ENCODE data around the gene MROH2A.

The MROH2A gene

DNA sequence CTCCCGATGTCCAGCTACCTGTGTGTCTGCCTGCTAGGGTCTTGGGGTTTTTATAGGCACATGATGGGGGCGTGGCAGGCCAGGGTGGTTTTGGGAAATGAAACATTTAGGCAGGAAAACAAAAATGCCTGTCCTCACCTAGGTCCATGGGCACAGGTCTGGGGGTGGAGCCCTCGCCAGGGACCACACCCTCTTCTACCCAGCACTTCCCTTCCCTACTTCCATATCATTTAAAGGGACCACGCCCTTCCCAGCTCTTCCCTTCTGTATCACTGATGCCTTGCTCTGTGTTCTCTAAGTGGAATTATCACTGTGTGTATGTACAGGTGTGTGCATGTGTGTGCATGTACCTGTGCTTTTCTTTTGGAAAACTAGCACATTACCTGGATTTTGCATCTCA, 11.7 kb upstream of the MROH2A start:
- no peak for DNase-seq (ENCODE audit: low spot score)

DNA sequence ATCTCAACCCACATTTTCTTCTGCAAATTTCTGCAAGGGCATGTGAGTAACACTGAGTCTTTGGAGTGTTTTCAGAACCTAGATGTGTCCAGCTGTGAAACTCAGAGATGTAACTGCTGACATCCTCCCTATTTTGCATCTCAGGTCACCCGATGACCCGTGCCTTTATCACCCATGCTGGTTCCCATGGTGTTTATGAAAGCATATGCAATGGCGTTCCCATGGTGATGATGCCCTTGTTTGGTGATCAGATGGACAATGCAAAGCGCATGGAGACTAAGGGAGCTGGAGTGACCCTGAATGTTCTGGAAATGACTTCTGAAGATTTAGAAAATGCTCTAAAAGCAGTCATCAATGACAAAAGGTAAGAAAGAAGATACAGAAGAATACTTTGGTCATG, 10.1 kb upstream of the MROH2A start:
- DNase-seq (ENCODE audit: low spot score), result no peak

DNA sequence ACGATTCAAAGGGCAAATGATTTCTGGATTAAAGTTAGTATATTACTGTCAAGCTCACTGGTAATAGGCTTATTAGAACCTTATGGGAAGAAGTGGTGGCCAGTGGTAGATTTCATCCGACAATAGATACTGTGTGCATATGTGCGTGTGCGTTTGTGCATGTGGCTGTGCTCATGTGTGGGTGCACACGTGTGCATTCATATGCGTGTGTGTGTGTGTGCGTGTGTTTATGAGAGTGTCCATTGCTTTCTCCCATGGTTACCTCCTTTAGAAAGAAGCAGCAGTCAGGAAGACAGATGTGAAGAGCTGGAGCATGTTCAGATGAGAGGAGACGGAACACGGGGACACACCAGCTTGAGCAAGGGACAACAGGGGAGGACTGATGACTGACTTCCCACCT, 8.9 kb upstream of the MROH2A start:
- no peak for DNase-seq (ENCODE audit: low spot score)

DNA sequence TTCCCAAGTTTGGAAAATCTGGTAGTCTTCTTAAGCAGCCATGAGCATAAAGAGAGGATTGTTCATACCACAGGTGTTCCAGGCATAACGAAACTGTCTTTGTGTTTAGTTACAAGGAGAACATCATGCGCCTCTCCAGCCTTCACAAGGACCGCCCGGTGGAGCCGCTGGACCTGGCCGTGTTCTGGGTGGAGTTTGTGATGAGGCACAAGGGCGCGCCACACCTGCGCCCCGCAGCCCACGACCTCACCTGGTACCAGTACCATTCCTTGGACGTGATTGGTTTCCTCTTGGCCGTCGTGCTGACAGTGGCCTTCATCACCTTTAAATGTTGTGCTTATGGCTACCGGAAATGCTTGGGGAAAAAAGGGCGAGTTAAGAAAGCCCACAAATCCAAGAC, 6.0 kb upstream of the MROH2A start:
- no peak for DNase-seq (ENCODE audit: low spot score)

DNA sequence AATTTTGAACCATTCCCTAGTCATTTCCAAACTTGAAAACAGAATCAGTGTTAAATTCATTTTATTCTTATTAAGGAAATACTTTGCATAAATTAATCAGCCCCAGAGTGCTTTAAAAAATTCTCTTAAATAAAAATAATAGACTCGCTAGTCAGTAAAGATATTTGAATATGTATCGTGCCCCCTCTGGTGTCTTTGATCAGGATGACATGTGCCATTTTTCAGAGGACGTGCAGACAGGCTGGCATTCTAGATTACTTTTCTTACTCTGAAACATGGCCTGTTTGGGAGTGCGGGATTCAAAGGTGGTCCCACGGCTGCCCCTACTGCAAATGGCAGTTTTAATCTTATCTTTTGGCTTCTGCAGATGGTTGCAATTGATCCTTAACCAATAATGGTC, 5.5 kb upstream of the MROH2A start:
- DNase-seq (ENCODE audit: low spot score), result no peak

DNA sequence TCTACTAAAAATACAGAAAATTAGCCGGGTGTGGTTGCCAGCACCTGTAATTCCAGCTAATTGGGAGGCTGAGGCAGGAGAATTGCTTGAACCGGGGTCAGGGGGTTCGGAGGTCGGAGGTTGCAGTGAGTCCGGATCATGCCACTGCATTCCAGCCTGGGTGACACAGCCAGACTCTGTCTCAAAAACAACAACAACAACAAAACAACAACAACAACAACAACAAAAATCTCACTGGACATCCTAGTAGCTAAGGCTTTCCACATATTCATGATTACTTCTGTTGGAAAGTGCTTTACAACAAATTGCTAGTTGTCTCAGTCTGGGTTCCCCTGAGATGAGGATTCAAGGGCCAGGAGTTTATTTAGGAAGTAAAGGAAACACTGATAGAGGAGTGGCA, 4.3 kb upstream of the MROH2A start:
- DNase-seq (ENCODE audit: low spot score), result no peak

DNA sequence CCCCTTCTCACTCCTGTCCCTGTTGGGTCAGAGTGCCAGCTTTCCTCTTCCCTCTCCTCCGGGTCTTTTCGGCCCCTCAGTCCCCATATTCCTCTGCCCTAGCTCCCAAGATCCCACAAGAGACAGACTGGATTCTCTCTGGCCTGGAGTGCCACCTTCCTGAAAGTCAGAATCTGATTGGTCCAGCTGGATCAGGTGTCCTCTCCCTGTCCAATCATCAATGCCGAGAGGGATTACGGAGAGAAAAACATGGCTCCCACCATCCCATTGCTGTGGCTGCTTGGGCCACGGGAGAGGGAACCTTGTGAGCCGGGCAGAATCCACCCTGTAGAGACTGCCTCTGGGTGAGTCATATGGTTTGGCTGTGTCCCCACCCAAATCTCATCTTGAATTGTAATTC, 2.7 kb upstream of the MROH2A start:
- no peak for DNase-seq (ENCODE audit: low spot score)

DNA sequence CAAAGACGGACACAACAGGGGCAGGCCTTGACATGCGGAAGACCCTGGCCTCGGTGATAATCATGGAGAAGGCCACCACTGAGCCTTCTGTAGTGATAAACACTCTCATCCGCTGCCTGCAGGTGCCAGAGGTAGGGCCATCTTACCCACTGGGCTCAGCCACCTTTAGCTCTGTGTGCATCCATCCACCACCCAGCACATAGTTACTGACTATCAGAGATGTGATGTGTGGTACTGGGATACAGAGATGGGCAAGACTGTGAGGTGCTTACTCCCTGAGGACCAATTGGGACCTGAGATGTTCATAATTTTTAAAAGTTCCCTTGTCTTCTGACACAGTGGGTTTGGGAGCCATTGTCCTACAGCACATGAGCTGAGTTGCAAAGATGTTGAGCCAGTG, 1.6 kb downstream of the MROH2A start:
- no peak for DNase-seq (ENCODE audit: low spot score)

DNA sequence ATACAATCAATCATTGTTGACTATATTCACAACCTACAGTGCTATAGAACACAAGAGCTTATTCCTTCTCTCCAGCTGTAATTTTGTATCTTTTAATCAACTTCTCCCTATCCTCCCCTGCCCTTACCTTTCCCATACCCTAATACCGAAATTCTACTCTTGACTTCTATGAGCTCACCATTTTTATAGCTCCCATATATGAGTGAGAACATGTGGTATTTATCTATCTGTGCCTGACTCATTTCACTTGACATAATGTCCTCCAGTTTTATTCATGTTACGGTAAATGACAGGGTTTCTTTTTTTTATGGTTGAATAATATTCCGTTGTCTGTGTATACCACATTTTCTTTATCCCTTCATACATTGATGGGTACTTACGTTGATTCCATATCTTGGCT, 2.6 kb downstream of the MROH2A start:
- DNase-seq (ENCODE audit: low spot score), result no peak

DNA sequence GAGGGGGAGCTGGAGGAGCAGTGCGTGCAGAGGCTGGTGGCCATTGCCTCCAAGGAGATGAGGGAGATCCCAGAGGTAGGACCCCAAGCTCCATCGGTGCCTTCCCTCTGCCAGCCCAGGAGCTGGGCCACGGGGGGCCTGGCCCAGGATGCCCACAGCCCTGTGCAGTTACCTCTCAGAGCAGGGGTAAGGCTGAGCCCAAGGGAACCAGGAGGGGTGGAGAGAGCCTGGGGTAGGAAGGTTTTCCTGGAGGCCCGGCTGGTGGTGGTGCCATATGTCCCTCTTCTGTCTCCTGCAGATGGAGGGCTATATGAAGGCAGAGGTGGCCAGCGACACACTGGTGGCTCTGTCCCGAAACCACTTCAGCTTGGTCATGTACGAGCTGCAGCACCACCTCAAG, 11.4 kb downstream of the MROH2A start:
- no peak for DNase-seq (ENCODE audit: low spot score)

DNA sequence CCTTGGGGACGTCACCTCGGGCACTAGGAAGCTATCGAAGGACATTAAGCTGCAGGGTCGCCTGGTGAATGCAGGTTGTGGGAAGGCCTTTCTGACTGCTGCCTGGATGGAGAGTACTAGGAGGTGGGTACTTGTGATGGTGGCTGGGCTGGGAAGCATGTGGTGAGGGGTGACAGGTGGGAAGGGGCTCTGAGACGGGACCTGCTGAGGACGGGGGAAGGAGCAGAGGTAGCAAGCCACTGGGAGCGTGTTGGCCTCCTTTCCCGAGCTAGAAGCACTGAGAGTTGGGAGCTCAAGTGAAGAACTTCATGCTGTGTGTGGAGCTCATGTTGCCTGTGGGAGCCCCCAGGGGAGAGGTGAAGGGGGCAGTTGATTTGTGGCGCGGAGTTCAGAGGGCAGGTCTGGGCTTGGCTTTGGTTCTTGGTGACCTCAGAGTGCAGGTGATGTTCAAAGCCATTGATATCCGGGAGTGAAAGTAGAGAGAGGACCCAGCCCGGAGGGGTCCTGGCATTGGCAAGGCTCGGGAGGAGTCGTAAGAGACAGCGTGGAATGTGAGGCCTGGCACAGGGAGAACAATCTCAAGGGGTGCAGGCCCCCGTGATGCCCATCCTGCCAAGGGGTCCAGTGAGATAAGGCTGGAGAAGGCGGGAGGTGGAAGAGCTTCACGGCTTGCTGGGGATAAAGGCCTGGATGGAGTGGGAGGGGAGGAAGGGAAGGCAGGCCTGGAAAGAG, 13.2 kb downstream of the MROH2A start:
- DNase-seq (ENCODE audit: low spot score), result no peak

DNA sequence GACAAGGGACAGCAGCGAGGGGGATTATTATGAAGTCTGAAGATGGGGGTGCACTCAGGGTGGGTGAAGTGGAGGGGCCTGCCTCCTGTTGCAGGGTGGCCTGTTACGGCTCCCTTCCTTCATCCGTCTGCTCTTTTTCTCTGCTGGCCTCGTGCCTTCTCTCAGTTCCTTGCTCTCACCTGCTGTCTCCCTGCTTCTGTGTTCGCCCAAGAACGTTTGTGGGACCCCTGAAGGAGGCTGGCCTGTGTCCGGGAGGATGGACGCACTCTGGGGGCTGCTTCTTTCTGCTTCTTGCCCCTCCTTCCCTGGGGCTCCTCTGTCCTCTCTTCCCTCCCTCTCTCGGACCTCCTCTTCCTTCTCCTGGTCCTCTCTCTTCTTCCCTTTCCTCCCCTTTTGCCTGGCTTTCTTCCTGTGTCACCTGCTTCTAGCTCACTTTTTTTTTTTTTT, 13.8 kb downstream of the MROH2A start:
- no peak for DNase-seq (ENCODE audit: low spot score)

DNA sequence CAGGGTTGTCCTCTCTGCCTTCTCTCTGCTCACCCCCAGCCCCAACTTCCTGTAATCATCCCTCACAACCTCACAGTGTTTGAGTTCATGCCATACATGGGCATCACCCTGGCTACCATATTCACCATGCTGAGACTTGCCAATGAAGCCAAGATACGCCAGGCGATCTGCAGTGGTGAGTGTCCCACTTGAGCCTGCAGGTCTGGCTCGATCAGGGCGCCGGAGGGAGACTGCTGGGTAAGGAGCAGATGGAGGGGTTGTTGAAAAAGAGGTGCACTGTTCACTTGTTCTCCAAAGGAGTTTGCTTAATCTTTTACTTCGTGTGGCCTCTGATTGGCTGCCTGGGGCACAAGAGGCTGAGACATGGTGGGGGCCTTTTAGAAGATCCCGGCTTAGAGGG, 14.6 kb downstream of the MROH2A start:
- DNase-seq (ENCODE audit: low spot score), result no peak

DNA sequence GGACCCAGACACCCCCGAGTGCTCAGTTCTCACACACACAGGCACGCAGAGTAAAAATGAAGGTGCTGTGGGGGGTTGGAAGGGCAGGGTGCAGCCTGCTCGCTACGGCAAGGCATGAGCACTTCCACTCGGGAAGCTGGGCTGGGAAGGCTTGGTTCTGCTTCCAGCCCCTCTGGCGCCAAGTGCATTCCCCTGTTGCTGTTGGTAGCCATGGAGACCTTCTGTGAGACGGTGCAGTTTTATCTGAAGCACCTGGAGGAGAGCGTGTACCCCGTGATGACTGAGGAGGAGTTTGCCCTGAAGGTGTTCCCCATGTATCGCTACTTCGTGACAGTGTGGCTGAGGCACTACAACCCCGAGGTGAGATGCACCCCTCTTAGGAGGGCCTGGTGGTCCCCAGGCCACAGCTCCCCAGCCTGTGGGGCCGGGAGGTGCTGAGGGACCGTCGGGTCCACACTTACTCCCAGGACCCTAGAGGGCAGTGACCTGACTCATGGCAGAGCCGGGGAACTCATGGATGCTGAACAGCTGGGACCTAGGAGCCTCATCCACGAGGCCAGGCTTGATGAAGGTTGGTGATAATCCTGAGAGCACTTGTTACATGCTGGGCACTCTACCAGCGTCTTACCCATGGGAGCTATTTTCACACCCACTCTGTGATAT, 15.5 kb downstream of the MROH2A start:
- DNase-seq (ENCODE audit: low spot score), result no peak

DNA sequence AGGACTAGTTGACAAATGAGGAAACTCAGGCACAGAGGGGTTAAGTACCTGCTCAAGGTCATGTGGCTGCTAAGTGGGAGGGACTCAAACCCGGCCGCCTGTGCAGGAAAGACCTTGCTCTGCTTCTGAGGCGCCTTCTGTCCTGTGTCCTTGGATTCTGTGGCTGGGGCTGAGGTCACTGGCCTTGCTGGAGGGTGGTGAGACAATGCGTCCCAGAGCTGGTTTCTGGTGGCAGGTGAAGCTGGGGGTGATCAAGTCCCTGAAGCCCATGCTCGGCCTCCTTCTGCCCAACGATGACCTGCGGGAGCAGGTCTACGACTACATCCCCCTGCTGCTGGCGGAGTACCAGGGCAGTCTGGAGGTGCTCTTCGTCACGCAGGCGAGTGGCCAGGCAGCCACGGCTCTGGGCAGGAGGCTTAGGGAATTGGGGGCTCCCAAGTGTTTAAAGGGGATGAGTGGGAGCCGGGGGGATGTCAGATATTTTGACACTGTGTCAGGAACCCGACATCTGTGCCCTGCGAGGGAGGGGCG, 16.1 kb downstream of the MROH2A start:
- no peak for DNase-seq (ENCODE audit: low spot score)

DNA sequence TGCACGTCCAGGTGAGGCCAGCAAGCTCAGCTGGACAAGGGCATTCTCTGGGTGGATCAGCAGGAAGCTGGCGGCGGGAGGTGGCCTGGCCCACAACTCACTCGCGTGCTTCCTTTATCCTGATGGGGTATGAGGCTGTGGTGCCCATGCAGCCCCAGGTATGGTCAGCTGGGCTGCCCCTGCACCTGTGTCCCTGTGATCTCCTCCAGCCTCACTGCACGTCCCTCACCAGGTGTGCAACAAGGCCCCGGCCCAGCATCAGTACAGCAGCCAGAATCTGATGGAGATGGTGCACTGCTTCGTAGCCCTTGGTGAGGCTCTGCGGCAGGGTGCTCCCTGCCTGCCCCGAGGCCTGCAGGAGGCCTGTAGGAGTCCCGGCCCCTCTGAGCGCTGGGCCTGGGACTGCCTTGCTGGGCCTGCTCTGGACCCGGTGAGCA, 17.6 kb downstream of the MROH2A start:
- DNase-seq (ENCODE audit: low spot score), result no peak

DNA sequence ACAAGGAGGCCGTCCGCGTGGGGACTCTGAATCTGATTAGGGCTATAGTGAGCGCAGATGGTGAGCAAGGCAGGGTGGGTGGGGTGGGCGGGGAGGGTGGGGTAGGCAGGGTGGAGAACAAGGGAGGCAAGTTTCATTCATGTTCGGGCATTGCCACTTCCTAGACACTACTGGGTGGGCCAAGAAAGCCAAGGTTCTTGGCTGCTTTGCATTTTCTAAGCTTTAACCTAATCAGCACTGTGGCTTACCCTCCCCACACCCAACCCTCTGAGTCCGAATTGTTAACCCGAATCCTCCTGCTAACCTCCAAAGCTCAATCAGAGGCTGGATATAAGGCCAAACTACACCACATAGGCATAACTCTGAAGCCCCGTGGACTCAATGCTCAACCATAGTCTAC, 18.1 kb downstream of the MROH2A start:
- no peak for DNase-seq (ENCODE audit: low spot score)

DNA sequence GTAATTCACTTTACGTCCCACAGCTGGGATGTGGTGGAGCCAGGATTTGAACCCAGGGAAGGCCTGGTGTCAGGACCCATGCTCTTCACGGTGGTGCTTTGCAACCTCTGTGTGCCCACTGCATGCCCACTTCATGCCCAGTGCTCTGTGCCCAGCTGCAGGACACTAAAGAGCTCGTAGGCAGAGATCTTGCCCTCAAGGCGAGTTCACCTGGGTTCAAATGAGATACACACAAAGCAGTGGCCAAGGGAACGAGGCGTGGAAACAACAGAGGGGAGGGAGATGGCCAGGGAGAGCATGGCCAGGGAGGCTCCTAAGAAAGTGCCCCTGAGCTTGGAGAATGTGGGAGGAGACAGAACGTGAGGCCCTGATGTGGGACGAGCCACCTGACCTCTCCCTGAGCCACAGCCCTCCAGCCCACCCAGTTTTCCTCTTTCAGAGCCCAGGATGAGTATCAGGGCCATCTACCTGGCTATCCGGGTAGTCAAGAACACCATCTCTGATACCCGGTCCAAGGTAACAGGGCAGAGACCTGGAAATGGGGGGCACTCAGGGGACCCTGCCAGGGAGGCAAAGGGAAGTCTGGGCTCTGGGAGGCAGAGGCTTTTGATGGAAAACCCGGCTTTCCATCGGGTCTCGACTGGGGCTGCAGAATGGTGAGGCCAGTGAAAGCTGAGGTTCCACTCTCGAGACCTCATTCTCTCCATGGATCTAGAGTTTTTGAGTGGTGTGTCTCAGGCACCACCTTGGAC, 20.4 kb downstream of the MROH2A start:
- DNase-seq (ENCODE audit: low spot score), result no peak

DNA sequence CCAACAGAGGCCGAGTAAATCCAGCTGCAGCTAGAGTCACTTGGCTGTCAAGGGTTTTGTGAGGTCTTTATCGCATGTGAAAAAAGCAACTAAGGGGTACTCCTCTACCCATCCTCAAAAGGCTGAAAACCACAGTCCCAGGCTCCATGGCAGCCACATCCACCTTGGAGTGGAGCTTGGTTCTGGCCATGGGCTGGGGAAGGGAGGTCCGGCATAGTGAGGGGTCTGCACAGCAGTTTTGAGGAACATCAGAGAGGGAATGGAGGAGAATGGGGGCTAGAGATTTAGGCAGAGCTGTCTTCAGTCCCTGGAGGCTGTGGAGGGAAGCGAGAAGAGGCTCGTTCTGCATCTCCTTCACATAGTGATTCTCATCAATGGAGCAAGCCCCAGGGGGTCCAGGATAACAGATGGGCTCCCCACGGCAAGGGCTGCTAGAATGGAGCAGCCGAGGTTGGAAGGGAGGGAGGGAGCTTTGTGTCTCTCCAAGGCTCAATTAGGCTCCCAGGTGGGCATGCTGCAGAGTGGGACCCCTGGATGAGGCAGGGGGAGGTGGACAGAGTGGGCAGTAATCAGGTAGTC, 21.0 kb downstream of the MROH2A start:
- no peak for DNase-seq (ENCODE audit: low spot score)

DNA sequence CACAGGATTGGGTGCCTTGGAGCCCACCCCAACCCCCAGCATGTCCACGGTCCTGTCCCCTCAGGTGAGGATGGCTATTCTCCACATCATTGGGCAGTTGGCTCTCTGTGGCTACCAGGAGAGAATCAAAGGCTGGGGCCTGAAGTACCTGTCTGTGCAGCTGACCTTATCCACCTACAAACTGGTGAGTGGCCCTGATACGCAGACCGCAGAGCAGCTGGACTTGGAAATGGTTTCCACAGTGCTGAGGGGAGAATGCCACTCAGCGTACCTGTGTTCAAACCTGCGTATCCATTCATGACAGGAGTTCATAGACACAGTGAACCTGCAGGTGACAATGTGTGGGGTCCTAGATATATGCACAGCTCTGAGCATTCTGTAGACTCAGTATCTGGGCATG, 21.6 kb downstream of the MROH2A start:
- DNase-seq (ENCODE audit: low spot score), result no peak

DNA sequence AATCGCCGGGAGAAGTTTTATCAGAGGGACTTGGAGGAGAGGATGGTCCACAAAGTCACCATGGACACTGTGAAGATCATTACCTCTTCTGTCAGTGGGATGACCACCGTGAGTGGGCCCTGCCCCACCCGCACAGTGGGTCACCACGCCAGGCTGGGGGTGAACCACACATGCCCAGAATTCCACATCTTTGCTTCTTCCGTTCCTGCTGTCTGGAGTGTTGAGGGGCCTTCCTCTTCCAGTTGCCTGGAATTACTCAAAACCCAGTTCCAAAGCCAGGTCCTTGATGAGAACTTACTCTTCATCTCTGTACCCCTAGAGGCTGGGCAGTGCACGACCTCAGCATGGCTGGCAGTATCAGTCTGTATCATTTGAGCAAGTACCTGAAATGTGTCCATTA, 22.1 kb downstream of the MROH2A start:
- DNase-seq (ENCODE audit: low spot score), result no peak

DNA sequence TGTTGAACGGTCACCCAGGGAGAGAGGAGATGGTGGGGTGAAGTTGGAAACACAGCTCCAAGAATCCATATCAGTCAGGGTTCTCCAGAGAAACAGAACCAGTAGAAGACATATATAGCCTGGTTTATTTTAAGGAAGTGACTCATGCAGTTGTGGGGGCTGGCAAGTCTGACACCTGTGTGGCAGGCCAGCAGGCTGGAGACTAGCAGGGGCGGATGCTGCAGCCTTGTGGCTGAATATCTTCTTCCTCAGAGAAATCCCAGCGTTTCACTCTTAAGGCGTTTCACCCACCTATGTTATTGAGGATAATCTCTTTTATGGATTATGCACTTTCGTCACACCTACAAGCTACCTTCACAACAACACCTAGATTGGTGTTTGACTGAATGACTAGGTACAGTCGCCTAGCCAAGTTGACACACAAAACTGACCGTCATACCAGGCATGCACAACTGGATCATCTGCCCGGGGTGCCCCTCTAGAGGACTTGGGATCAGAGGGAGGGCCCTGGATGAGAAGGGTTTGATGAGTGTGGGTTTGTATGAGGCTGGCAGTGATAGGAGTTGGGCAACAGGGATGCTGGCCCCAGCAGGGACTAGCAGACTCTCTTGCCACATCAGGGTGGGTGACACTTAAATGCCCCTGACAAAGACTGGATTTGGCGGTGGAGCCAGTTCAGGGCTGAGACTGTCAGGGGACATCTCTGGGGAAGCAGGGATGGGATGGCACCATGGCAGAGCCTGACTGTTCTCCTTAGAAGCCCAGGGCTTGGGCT, 23.4 kb downstream of the MROH2A start:
- no peak for DNase-seq (ENCODE audit: low spot score)
